ENCODE measurements around the gene SPEM1. TPM values are rescaled to one million over a fixed set of nuclear protein-coding genes. Genes with fewer than 3 reads are reported as not detected.
"Not testable (repeated sequence)": the region's sequence is repeated elsewhere in the genome, so short reads cannot be mapped to it uniquely, and the experiment has no call there.

SPEM1 gene
- polyA plus RNA-seq, 1 donor (not counting 4 experiments of a cell fraction or from before 2014, with no cell fraction given), result not detected

DNA sequence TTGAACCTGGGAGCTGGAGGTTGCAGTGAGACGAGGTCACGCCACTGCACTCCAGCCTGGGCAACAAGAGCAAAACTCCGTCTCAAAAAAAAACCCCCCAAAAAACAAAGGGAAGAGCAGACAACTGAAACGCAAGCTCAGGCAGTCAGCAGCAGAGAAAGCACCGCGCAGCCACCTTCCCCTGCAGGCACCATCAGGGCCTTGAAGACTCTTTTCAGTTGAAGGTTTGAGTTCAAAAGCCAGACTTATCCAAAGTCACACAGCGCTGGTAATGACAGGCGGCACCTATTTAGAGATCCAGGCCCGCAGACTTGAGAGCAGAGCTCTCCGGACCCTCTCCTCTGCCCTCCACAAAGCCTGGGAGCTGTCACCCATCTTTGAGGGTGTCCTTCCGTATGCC is 48.2 kb downstream of the SPEM1 start:
- Histone ChIP-seq H3K79me2 (ENCODE audit: control insufficient read depth, insufficient read depth, low read length) (peaks cover 62% of the 10 kb centered on the region), H4K20me1 (ENCODE audit: control insufficient read depth, extremely low read depth, insufficient read depth, low read length) (no peaks in the 10 kb centered on the region), H3K27me3 (ENCODE audit: control insufficient read depth, extremely low read depth, insufficient read depth, low read length) (no peaks in the 10 kb centered on the region), H3K4me1 (ENCODE audit: control insufficient read depth, extremely low read depth, insufficient read depth, low read length) (peaks cover 12% of the 10 kb centered on the region), H3K9ac (ENCODE audit: control insufficient read depth, extremely low read depth, insufficient read depth, low read length) (no peak overlapping the region), H3K27ac (ENCODE audit: control insufficient read depth, insufficient read depth, low read length) (no peak overlapping the region), H3K4me3 (ENCODE audit: control insufficient read depth in 2 of 3, extremely low read depth in 1 of 3, insufficient read depth in 2 of 3, low read depth in 1 of 3, low read length in 3 of 3) (no peak overlapping the region), H3K9me3 (ENCODE audit: control insufficient read depth, low read depth, low read length) (no peaks in the 10 kb centered on the region), H3K9me1 (ENCODE audit: control insufficient read depth, extremely low read depth, insufficient read depth, low read length) (peaks cover 3% of the 10 kb centered on the region), H3K4me2 (ENCODE audit: control insufficient read depth, extremely low read depth, insufficient read depth, low read depth, low read length) (no peak overlapping the region), H2AFZ (ENCODE audit: control insufficient read depth, low read length) (no peak overlapping the region), H3K36me3 (ENCODE audit: control insufficient read depth in 2 of 2, extremely low read depth in 1 of 2, insufficient read depth in 2 of 2, low read length in 2 of 2) (peaks cover 14 to 21% of the 10 kb centered on the region in 2 experiments)
- FAIRE-seq (no peak), DNase-seq (ENCODE audit: low read depth, low spot score) (no peak)
- TF ChIP-seq, protein P1, sequence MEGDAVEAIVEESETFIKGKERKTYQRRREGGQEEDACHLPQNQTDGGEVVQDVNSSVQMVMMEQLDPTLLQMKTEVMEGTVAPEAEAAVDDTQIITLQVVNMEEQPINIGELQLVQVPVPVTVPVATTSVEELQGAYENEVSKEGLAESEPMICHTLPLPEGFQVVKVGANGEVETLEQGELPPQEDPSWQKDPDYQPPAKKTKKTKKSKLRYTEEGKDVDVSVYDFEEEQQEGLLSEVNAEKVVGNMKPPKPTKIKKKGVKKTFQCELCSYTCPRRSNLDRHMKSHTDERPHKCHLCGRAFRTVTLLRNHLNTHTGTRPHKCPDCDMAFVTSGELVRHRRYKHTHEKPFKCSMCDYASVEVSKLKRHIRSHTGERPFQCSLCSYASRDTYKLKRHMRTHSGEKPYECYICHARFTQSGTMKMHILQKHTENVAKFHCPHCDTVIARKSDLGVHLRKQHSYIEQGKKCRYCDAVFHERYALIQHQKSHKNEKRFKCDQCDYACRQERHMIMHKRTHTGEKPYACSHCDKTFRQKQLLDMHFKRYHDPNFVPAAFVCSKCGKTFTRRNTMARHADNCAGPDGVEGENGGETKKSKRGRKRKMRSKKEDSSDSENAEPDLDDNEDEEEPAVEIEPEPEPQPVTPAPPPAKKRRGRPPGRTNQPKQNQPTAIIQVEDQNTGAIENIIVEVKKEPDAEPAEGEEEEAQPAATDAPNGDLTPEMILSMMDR (optimal IDR thresholded peaks at IDR 0.05 in 1 of 3, IDR thresholded peaks at IDR 0.05 in 1 of 3, conservative IDR thresholded peaks at IDR 0.05 in 1 of 3; ENCODE audit: extremely low read depth in 1 of 3, insufficient read depth in 2 of 3, low read length in 3 of 3), result no peak
- TF ChIP-seq EZH2 (IDR thresholded peaks at IDR 0.05; ENCODE audit: low read length), result no peak
- dilution Hi-C loops (cut with MboI; ENCODE audit: extremely low pct_ligation_motif_present, low sequenced_read_pairs), result no loop called here

DNA sequence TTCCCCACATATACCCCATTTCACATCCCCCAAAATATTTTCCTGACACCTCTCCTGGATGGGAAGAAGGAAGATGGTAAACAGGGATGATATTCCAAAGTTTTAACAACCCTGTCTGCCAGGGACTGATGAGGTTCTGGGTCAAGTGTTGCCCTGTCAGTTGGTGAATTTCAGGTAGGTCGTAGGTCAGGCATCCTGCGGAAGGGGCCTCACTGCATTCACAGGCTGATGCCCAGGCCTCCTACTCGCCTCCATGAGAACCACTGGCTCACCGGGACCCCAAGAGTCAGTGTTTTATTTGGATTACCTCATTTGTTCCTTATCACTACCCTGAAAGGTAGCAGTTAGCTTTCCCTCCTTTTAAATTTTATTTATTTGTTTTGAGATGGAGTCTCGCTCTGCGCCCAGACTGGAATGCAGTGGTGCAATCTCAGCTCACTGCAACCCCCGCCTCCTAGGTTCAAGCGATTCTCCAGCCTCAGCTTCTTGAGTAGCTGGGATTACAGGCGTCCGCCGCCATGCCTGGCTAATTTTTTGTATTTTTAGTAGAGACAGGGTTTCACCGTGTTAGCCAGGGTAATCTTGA is 48.8 kb downstream of the SPEM1 start:
- peaks cover 68% of the 10 kb centered on the region for H3K79me2 ChIP-seq (ENCODE audit: control insufficient read depth, insufficient read depth, low read length)
- no peak for TF ChIP-seq EZH2 (IDR thresholded peaks at IDR 0.05; ENCODE audit: low read length)
- TF ChIP-seq, protein P1 (optimal IDR thresholded peaks at IDR 0.05 in 1 of 3, IDR thresholded peaks at IDR 0.05 in 1 of 3, conservative IDR thresholded peaks at IDR 0.05 in 1 of 3; ENCODE audit: extremely low read depth in 1 of 3, insufficient read depth in 2 of 3, low read length in 3 of 3), result no peak
- H3K36me3 ChIP-seq (ENCODE audit: control insufficient read depth in 2 of 2, extremely low read depth in 1 of 2, insufficient read depth in 2 of 2, low read length in 2 of 2), result peaks cover 14 to 16% of the 10 kb centered on the region in 2 experiments
- no peak overlapping the region for H2AFZ ChIP-seq (ENCODE audit: control insufficient read depth, low read length)
- no peak overlapping the region for H3K9ac ChIP-seq (ENCODE audit: control insufficient read depth, extremely low read depth, insufficient read depth, low read length)
- H4K20me1 ChIP-seq (ENCODE audit: control insufficient read depth, extremely low read depth, insufficient read depth, low read length), result no peaks in the 10 kb centered on the region
- H3K4me1 ChIP-seq (ENCODE audit: control insufficient read depth, extremely low read depth, insufficient read depth, low read length), result peaks cover 7% of the 10 kb centered on the region
- no peak overlapping the region for H3K4me2 ChIP-seq (ENCODE audit: control insufficient read depth, extremely low read depth, insufficient read depth, low read depth, low read length)
- FAIRE-seq, result no peak
- no peak overlapping the region for H3K27ac ChIP-seq (ENCODE audit: control insufficient read depth, insufficient read depth, low read length)
- peaks cover 3% of the 10 kb centered on the region for H3K9me1 ChIP-seq (ENCODE audit: control insufficient read depth, extremely low read depth, insufficient read depth, low read length)
- dilution Hi-C loops (cut with MboI; ENCODE audit: extremely low pct_ligation_motif_present, low sequenced_read_pairs), result no loop called here
- H3K4me3 ChIP-seq (ENCODE audit: control insufficient read depth in 2 of 3, extremely low read depth in 1 of 3, insufficient read depth in 2 of 3, low read depth in 1 of 3, low read length in 3 of 3), result no peak overlapping the region
- H3K9me3 ChIP-seq (ENCODE audit: control insufficient read depth, low read depth, low read length), result no peaks in the 10 kb centered on the region
- H3K27me3 ChIP-seq (ENCODE audit: control insufficient read depth, extremely low read depth, insufficient read depth, low read length), result no peaks in the 10 kb centered on the region
- DNase-seq (ENCODE audit: low read depth, low spot score), result no peak

DNA sequence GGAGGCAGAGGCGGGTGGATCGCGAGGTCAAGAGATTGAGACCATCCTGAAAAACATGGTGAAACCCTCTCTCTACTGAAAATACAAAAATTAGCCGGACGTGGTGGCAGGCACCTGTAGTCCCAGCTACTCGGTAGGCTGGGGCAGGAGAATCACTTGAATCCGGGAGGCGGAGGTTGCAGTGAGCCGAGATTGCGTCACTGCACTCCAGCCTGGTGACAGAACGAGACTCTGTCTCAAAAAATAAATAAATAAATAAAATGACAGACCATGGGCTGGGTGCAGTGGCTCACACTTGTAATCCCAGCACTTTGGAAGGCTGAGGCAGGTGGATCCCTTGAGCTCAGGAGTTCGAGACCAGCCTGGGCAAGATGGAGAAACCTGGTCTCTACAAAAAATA is 49.7 kb downstream of the SPEM1 start:
- dilution Hi-C loops (cut with MboI; ENCODE audit: extremely low pct_ligation_motif_present, low sequenced_read_pairs); FAIRE-seq; H3K4me2 ChIP-seq (ENCODE audit: control insufficient read depth, extremely low read depth, insufficient read depth, low read depth, low read length); H4K20me1 ChIP-seq (ENCODE audit: control insufficient read depth, extremely low read depth, insufficient read depth, low read length); H3K9me1 ChIP-seq (ENCODE audit: control insufficient read depth, extremely low read depth, insufficient read depth, low read length); H3K4me3 ChIP-seq (ENCODE audit: control insufficient read depth in 2 of 3, extremely low read depth in 1 of 3, insufficient read depth in 2 of 3, low read depth in 1 of 3, low read length in 3 of 3); DNase-seq (ENCODE audit: low read depth, low spot score); H3K27me3 ChIP-seq (ENCODE audit: control insufficient read depth, extremely low read depth, insufficient read depth, low read length); H3K9me3 ChIP-seq (ENCODE audit: control insufficient read depth, low read depth, low read length); H2AFZ ChIP-seq (ENCODE audit: control insufficient read depth, low read length); H3K27ac ChIP-seq (ENCODE audit: control insufficient read depth, insufficient read depth, low read length); H3K4me1 ChIP-seq (ENCODE audit: control insufficient read depth, extremely low read depth, insufficient read depth, low read length); H3K9ac ChIP-seq (ENCODE audit: control insufficient read depth, extremely low read depth, insufficient read depth, low read length): not testable (repeated sequence)
- peaks cover 14 to 16% of the 10 kb centered on the region in 2 experiments for H3K36me3 ChIP-seq (ENCODE audit: control insufficient read depth in 2 of 2, extremely low read depth in 1 of 2, insufficient read depth in 2 of 2, low read length in 2 of 2)
- H3K79me2 ChIP-seq (ENCODE audit: control insufficient read depth, insufficient read depth, low read length), result peaks cover 78% of the 10 kb centered on the region

DNA sequence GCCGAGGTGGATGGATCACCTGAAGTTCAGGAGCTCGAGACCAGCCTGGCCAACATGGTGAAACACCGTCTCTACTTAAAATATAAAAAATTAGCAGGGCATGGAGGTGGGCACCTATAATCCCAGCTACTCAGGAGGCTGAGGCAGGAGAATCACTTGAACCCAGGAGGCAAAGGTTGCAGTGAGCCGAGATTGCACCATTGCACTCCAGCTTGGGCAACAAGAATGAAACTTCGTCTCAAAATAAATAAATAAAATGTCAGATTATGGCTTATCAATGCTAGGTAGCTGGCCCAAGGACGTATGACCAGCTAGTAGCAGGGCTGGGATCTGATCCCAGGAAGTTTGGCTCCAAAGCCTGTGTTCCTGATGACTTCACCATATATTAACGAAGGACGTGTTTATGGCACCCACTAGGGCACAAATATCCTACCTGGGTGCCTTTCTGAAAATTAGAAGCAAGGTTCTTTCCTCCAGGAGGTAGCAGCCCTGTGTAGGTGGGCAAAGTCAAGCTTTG is 50.4 kb downstream of the SPEM1 start:
- H4K20me1 ChIP-seq (ENCODE audit: control insufficient read depth, extremely low read depth, insufficient read depth, low read length); H2AFZ ChIP-seq (ENCODE audit: control insufficient read depth, low read length); H3K4me3 ChIP-seq (ENCODE audit: control insufficient read depth in 2 of 3, extremely low read depth in 1 of 3, insufficient read depth in 2 of 3, low read depth in 1 of 3, low read length in 3 of 3); H3K27me3 ChIP-seq (ENCODE audit: control insufficient read depth, extremely low read depth, insufficient read depth, low read length); H3K4me1 ChIP-seq (ENCODE audit: control insufficient read depth, extremely low read depth, insufficient read depth, low read length); H3K9ac ChIP-seq (ENCODE audit: control insufficient read depth, extremely low read depth, insufficient read depth, low read length); H3K9me1 ChIP-seq (ENCODE audit: control insufficient read depth, extremely low read depth, insufficient read depth, low read length); H3K27ac ChIP-seq (ENCODE audit: control insufficient read depth, insufficient read depth, low read length); DNase-seq (ENCODE audit: low read depth, low spot score); H3K4me2 ChIP-seq (ENCODE audit: control insufficient read depth, extremely low read depth, insufficient read depth, low read depth, low read length); H3K9me3 ChIP-seq (ENCODE audit: control insufficient read depth, low read depth, low read length); FAIRE-seq; dilution Hi-C loops (cut with MboI; ENCODE audit: extremely low pct_ligation_motif_present, low sequenced_read_pairs): not testable (repeated sequence)
- H3K36me3 ChIP-seq (ENCODE audit: control insufficient read depth in 2 of 2, extremely low read depth in 1 of 2, insufficient read depth in 2 of 2, low read length in 2 of 2), result peaks cover 14 to 16% of the 10 kb centered on the region in 2 experiments
- H3K79me2 ChIP-seq (ENCODE audit: control insufficient read depth, insufficient read depth, low read length), result peaks cover 83% of the 10 kb centered on the region

Measured in keratinocyte (primary cell).